WTC11 (cell line): ENCODE results near the gene CCDC149. TPM values are rescaled to one million over a fixed set of nuclear protein-coding genes. Genes with fewer than 3 reads are reported as not detected.

Source experiments
- CDX4 ChIP-seq: fragments of 250-450 bp; sonication (Bioruptor Pico); IDR thresholded peaks from 2 replicates; pipeline ENCODE4 v1.9.0; 2021; ENCODE audit warnings: moderate library complexity, mild to moderate bottlenecking, inconsistent platforms, borderline replicate concordance
- CREB1 ChIP-seq: sonication (generic); formaldehyde crosslinking; IDR thresholded peaks from 2 replicates; pipeline ENCODE4 v1.8.0; 2023; ENCODE audit warnings: mild to moderate bottlenecking, missing genetic modification reagents
- E2F5 ChIP-seq: sonication (generic); formaldehyde crosslinking; IDR thresholded peaks from 2 replicates; pipeline ENCODE4 v1.8.1; 2022; ENCODE audit warnings: mild to moderate bottlenecking, moderate library complexity, missing genetic modification reagents
- ESRRA ChIP-seq: sonication (generic); formaldehyde crosslinking; IDR thresholded peaks from 2 replicates; pipeline ENCODE4 v1.8.1; 2022; ENCODE audit warnings: mild to moderate bottlenecking, missing genetic modification reagents, borderline replicate concordance
- FOXP1 ChIP-seq: sonication (generic); formaldehyde crosslinking; IDR thresholded peaks from 2 replicates; pipeline ENCODE4 v1.8.0; 2022; ENCODE audit warnings: missing genetic modification reagents, mild to moderate bottlenecking, moderate library complexity, borderline replicate concordance
- GRHL2 ChIP-seq: fragments of 250-450 bp; sonication (Bioruptor Pico); IDR thresholded peaks from 2 replicates; pipeline ENCODE4 v1.8.0; 2022; ENCODE audit warnings: mild to moderate bottlenecking, moderate library complexity; ENCODE audit not compliant: insufficient replicate concordance, severe bottlenecking
- HMGA2 ChIP-seq: fragments of 250-450 bp; sonication (Bioruptor Pico); IDR thresholded peaks from 2 replicates; pipeline ENCODE4 v1.4.0; 2021; ENCODE audit warnings: mild to moderate bottlenecking, moderate library complexity
- IRF1 ChIP-seq: sonication (generic); formaldehyde crosslinking; IDR thresholded peaks from 2 replicates; pipeline ENCODE4 v1.8.0; 2023; ENCODE audit warnings: missing genetic modification reagents
- KAT7 ChIP-seq: sonication (generic); formaldehyde crosslinking; IDR thresholded peaks from 2 replicates; pipeline ENCODE4 v1.8.1; 2023; ENCODE audit warnings: missing genetic modification reagents, mild to moderate bottlenecking, borderline replicate concordance
- NR1H2 ChIP-seq: sonication (generic); formaldehyde crosslinking; IDR thresholded peaks from 2 replicates; pipeline ENCODE4 v1.9.0; 2021; ENCODE audit warnings: mild to moderate bottlenecking, moderate library complexity, missing genetic modification reagents
- NR3C1 ChIP-seq: sonication (generic); formaldehyde crosslinking; conservative IDR thresholded peaks from 2 replicates; pipeline ENCODE4 v1.8.1; 2023; ENCODE audit warnings: low read depth, mild to moderate bottlenecking, missing genetic modification reagents
- RELA ChIP-seq: sonication (generic); formaldehyde crosslinking; IDR thresholded peaks from 2 replicates; pipeline ENCODE4 v1.8.1; 2022; ENCODE audit warnings: missing genetic modification reagents, mild to moderate bottlenecking, borderline replicate concordance
- SMAD3 ChIP-seq: sonication (generic); formaldehyde crosslinking; IDR thresholded peaks from 2 replicates; pipeline ENCODE4 v1.8.0; 2022; ENCODE audit warnings: missing genetic modification reagents, mild to moderate bottlenecking, borderline replicate concordance
- SOX15 ChIP-seq: fragments of 250-450 bp; sonication (Bioruptor Pico); IDR thresholded peaks from 2 replicates; pipeline ENCODE4 v1.9.0; 2021; ENCODE audit warnings: mild to moderate bottlenecking
- SP1 ChIP-seq: sonication (generic); formaldehyde crosslinking; conservative IDR thresholded peaks from 2 replicates; pipeline ENCODE4 v1.8.1; 2022; ENCODE audit warnings: missing genetic modification reagents
- TCF7 ChIP-seq: sonication (generic); formaldehyde crosslinking; IDR thresholded peaks from 2 replicates; pipeline ENCODE4 v1.8.0; 2022; ENCODE audit warnings: mild to moderate bottlenecking, low read depth, missing genetic modification reagents, moderate library complexity
- ZBTB43 ChIP-seq: sonication (generic); formaldehyde crosslinking; IDR thresholded peaks from 2 replicates; pipeline ENCODE4 v1.8.1; 2023; ENCODE audit warnings: mild to moderate bottlenecking, missing genetic modification reagents
- ZNF281 ChIP-seq: sonication (generic); formaldehyde crosslinking; IDR thresholded peaks from 2 replicates; pipeline ENCODE4 v1.8.0; 2023; ENCODE audit warnings: mild to moderate bottlenecking, missing genetic modification reagents
- ZNF317 ChIP-seq: sonication (generic); formaldehyde crosslinking; IDR thresholded peaks from 2 replicates; pipeline ENCODE4 v1.8.1; 2023; ENCODE audit warnings: low read depth, mild to moderate bottlenecking, moderate library complexity, missing genetic modification reagents, borderline replicate concordance
- ZNF423 ChIP-seq: fragments of 250-450 bp; sonication (Bioruptor Pico); IDR thresholded peaks from 2 replicates; pipeline ENCODE4 v2.1.2; 2022; ENCODE audit warnings: mild to moderate bottlenecking, moderate library complexity
- ZNF671 ChIP-seq: fragments of 250-450 bp; sonication (Bioruptor Pico); IDR thresholded peaks from 2 replicates; pipeline ENCODE4 v1.8.0; 2021; ENCODE audit warnings: mild to moderate bottlenecking
- total RNA-seq: library from RNA; stranded (reverse); gene quantifications from 3 replicates; pipeline ENCODE4 v1.2.3, GENCODE V29; 2021
- TF ChIP-seq, protein P1 (sequence below): sonication (generic); formaldehyde crosslinking; IDR thresholded peaks from 2 replicates; pipeline ENCODE4 v1.8.0; 2023; ENCODE audit warnings: missing genetic modification reagents, mild to moderate bottlenecking, borderline replicate concordance
- TF ChIP-seq, protein P2 (sequence below): sonication (generic); formaldehyde crosslinking; IDR thresholded peaks from 2 replicates; pipeline ENCODE4 v1.8.1; 2023; ENCODE audit warnings: mild to moderate bottlenecking, missing genetic modification reagents
- TF ChIP-seq, protein P3 (sequence below): sonication (generic); formaldehyde crosslinking; IDR thresholded peaks from 2 replicates; pipeline ENCODE4 v1.8.1; 2022; ENCODE audit warnings: mild to moderate bottlenecking, missing genetic modification reagents, moderate library complexity, borderline replicate concordance

The CCDC149 gene
- total RNA-seq, 1 experiment from 2014 or later: 3.9 TPM

DNA sequence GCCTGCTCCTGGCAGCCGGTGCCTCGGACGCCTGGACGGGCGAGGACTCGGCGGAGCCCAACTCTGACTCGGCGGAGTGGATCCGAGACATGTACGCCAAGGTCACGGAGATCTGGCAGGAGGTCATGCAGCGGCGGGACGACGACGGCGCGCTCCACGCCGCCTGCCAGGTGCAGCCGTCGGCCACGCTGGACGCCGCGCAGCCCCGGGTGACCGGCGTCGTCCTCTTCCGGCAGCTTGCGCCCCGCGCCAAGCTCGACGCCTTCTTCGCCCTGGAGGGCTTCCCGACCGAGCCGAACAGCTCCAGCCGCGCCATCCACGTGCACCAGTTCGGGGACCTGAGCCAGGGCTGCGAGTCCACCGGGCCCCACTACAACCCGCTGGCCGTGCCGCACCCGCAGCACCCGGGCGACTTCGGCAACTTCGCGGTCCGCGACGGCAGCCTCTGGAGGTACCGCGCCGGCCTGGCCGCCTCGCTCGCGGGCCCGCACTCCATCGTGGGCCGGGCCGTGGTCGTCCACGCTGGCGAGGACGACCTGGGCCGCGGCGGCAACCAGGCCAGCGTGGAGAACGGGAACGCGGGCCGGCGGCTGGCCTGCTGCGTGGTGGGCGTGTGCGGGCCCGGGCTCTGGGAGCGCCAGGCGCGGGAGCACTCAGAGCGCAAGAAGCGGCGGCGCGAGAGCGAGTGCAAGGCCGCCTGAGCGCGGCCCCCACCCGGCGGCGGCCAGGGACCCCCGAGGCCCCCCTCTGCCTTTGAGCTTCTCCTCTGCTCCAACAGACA lies 113.1 kb downstream of the CCDC149 start (continued):
- TF ChIP-seq ZNF281: no peak
- TF ChIP-seq ESRRA (CRISPR knock-in tag): peak; percentile 44
- TF ChIP-seq SOX15 (CRISPR knock-in tag): no peak
- TF ChIP-seq ZNF423 (CRISPR knock-in tag): no peak
- TF ChIP-seq SMAD3 (CRISPR knock-in tag): no peak
- TF ChIP-seq E2F5: peak; percentile 83
- TF ChIP-seq CREB1 (CRISPR knock-in tag): no peak
- TF ChIP-seq SP1 (CRISPR knock-in tag): no peak
- no peak for TF ChIP-seq ZBTB43 (CRISPR knock-in tag)
- TF ChIP-seq ZNF671: no peak
- TF ChIP-seq, protein P1, sequence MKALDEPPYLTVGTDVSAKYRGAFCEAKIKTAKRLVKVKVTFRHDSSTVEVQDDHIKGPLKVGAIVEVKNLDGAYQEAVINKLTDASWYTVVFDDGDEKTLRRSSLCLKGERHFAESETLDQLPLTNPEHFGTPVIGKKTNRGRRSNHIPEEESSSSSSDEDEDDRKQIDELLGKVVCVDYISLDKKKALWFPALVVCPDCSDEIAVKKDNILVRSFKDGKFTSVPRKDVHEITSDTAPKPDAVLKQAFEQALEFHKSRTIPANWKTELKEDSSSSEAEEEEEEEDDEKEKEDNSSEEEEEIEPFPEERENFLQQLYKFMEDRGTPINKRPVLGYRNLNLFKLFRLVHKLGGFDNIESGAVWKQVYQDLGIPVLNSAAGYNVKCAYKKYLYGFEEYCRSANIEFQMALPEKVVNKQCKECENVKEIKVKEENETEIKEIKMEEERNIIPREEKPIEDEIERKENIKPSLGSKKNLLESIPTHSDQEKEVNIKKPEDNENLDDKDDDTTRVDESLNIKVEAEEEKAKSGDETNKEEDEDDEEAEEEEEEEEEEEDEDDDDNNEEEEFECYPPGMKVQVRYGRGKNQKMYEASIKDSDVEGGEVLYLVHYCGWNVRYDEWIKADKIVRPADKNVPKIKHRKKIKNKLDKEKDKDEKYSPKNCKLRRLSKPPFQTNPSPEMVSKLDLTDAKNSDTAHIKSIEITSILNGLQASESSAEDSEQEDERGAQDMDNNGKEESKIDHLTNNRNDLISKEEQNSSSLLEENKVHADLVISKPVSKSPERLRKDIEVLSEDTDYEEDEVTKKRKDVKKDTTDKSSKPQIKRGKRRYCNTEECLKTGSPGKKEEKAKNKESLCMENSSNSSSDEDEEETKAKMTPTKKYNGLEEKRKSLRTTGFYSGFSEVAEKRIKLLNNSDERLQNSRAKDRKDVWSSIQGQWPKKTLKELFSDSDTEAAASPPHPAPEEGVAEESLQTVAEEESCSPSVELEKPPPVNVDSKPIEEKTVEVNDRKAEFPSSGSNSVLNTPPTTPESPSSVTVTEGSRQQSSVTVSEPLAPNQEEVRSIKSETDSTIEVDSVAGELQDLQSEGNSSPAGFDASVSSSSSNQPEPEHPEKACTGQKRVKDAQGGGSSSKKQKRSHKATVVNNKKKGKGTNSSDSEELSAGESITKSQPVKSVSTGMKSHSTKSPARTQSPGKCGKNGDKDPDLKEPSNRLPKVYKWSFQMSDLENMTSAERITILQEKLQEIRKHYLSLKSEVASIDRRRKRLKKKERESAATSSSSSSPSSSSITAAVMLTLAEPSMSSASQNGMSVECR (CRISPR knock-in tag): peak; percentile 80; the same call in 1 of the 2 replicates
- TF ChIP-seq, protein P2, sequence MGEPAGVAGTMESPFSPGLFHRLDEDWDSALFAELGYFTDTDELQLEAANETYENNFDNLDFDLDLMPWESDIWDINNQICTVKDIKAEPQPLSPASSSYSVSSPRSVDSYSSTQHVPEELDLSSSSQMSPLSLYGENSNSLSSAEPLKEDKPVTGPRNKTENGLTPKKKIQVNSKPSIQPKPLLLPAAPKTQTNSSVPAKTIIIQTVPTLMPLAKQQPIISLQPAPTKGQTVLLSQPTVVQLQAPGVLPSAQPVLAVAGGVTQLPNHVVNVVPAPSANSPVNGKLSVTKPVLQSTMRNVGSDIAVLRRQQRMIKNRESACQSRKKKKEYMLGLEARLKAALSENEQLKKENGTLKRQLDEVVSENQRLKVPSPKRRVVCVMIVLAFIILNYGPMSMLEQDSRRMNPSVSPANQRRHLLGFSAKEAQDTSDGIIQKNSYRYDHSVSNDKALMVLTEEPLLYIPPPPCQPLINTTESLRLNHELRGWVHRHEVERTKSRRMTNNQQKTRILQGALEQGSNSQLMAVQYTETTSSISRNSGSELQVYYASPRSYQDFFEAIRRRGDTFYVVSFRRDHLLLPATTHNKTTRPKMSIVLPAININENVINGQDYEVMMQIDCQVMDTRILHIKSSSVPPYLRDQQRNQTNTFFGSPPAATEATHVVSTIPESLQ (CRISPR knock-in tag): no peak
- TF ChIP-seq KAT7: no peak
- TF ChIP-seq FOXP1 (CRISPR knock-in tag): peak; percentile 89; the same call in 1 of the 2 replicates
- no peak for TF ChIP-seq NR1H2
- no peak for TF ChIP-seq RELA
- TF ChIP-seq ZNF317 (CRISPR knock-in tag): peak; percentile 42; the same call in 1 of the 2 replicates
- TF ChIP-seq TCF7 (CRISPR knock-in tag): 0 out of 2 replicates have a peak, but pooled peaks have one; percentile 56
- no peak; the same call in 1 of the 2 replicates for TF ChIP-seq NR3C1 (CRISPR knock-in tag)
- peak; percentile 33; the same call in 1 of the 2 replicates for TF ChIP-seq IRF1 (CRISPR knock-in tag)
- TF ChIP-seq CDX4: no peak
- TF ChIP-seq, protein P3, sequence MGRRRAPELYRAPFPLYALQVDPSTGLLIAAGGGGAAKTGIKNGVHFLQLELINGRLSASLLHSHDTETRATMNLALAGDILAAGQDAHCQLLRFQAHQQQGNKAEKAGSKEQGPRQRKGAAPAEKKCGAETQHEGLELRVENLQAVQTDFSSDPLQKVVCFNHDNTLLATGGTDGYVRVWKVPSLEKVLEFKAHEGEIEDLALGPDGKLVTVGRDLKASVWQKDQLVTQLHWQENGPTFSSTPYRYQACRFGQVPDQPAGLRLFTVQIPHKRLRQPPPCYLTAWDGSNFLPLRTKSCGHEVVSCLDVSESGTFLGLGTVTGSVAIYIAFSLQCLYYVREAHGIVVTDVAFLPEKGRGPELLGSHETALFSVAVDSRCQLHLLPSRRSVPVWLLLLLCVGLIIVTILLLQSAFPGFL (CRISPR knock-in tag): no peak
- TF ChIP-seq HMGA2: no peak
- no peak for TF ChIP-seq GRHL2
